SIG-M5 (cell line): ENCODE results near the gene PFKP.

Experiments
- DNase-seq: peaks from one replicate; lab custom pipeline; 2025; lab: John Stamatoyannopoulos, UW

PFKP gene

DNA sequence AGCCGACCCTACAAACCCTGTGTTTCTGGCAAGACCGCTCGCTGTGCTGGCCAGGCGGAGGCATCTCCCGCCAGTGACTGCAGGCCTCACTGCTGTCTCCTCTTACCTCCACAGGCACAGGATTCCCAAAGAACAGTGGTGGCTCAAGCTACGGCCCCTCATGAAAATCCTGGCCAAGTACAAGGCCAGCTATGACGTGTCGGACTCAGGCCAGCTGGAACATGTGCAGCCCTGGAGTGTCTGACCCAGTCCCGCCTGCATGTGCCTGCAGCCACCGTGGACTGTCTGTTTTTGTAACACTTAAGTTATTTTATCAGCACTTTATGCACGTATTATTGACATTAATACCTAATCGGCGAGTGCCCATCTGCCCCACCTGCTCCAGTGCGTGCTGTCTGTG lies 69.0 kb downstream of the PFKP start:
- DNase-seq: no peak

DNA sequence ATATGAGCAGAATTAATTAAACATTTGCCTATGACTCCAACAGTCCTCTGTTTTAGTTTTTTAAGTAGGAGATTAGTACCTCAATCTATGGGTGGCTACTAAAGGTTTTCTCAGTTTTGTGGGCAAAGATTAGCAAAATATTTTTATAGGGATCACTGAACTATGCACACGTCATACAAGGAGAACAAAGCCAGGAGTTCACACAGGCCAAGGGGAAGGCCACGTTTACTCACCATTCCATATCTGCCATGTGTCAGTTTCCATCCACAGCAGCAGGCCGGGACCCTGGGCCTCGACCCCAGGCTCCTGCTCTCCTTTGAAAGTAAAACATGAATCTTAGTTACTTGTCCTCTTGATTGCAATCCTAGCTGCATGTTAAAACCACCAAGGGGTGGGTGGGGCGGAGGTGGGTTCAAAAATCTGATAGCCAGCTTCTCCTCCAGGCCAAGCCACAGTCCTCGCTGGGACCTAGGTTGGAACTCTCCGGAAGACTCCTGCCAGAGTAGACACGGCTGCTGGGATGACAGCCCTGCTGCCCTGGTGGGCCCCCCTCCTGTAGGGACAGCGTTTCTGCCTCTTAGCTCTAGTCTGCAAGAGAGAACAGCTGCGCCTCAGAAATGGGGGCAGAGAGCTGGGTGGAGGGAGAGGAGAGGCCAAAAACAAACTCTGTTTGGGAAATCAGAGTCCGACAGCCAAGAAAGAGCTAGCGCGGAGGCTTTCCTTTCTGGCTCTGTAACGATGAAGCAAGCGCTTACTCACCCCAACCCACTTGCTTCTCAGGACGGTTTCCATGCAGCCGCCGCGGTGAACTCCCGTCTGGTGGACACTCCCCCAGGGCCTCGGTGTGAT lies 69.6 kb downstream of the PFKP start:
- DNase-seq: no peak

DNA sequence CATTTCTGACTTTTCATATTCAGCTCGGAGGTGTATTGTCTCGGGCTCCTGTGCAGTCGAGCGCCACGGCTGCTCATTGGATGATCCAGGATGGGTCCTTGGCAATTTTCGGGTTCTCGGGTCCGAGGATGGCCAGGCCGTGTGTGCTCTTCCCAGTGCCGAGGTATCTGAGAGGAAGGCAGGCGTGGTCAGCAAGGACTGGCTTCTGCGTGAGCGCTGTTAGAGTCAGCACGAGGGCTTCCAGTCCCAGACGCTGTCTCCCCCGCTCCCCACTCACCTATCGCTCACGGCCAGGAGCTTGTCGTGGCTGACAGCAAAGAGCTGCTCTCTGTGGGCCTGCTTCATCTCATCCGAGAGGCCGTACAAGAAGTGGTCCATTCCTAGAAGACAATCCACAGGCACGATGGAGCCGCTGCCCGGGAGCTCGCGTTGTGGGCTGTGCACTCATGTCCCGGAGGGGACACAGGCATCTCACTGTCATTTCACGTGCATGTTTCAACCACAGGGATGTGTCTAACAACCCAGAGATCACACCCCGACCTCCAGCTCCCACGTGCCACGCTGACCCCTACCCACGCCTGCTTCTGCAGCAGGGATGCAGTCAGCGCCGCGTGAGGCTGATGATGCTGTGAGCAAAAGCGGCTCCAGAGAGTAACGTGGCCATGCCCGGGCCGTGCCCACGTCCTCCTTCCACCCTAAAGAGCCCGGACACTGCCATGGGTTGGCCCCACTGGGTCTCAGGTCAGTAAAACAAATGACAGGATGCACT lies 70.8 kb downstream of the PFKP start:
- no peak for DNase-seq

DNA sequence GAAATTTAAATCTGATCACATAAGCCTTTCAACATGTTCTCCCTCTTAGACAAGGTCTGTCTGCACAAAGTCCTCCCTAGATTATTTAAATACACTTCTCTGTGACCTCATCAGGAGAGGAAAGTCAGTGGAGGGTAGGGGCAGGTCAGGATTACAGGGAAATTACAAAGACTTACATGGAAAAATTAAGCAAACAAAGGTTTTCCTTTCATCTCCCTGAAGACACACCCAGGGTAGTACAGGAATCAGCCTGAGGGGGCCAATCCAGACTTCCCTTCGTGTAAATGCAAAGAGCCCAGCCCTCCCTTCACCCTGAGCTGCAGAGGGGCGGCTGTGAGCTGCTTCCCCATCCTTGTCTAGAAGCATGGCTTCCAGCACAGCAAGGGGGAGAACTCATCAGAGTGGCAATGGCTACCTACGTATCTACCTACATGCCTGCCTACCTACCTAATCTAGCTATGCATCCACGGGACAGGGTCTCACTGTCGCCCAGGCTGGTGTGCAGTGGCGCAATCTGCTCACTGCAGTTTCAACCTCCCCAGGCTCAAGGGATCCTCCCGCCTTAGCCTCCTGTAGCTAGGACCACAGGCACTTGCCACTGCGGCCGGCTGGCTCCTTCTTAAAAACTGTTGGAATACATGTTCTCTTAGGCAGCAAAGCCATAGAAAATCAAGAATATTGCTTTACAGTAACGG lies 72.0 kb downstream of the PFKP start:
- no peak for DNase-seq

- no peak for DNase-seq
Observed at GRCh38 chr10:3140280-3140679, 72.9 kb downstream of the PFKP start.

- DNase-seq: no peak
Observed at GRCh38 chr10:3141351-3142005, 74.1 kb downstream of the PFKP start.

- no peak for DNase-seq
Observed at GRCh38 chr10:3142146-3142875, 75.0 kb downstream of the PFKP start.

- no peak for DNase-seq
Observed at GRCh38 chr10:3143366-3143765, 76.0 kb downstream of the PFKP start.

DNA sequence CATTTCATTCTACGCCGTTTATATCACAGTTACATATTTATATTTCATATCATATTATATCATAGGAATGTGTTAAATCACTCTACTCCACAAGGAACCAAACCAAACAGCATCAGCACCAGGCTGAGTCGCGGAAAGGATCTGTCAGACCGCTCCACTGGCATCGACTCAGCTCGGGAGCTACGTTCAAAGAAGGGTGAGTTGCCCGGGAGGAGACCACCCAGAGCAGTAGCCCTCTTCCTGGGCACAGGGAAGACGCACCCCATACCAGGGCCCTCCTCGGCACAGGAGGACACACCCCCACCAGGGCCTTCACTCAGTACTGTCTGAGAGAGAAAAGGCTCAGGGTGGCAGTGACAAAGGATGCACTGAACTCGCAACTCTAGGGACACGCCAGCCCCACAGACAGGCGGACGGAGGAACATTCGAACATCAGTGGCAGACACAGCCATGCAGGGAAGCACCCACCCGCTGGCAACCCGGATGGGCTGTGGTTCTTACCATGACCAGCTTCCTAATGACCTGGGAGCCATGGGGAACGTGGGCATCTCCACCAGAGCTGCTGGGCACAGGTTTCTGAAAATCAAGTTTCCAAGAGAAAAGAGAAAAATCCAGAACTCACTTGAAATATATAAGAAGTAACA lies 76.6 kb downstream of the PFKP start:
- no peak for DNase-seq

DNA sequence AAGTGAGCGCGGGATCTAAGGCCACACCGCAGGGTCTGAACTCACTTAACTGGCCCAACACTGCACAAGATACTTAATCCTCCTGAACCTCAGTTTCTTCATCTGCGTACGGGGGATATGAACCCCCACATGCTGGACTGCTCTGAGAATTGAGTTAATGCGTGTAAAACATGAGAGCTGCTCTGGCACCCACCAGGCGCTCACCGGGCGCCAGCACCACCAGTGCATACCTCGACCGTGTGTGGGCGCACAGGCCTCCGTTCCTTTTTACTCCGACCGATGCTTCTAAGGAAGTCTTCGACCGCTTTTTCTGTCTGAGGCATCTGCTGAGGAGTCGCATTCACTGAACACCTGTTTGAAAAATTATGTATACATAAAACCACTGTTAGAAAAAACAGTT lies 78.0 kb downstream of the PFKP start:
- DNase-seq: no peak

GRCh38 chr10:3146289-3146688 lies 78.9 kb downstream of the PFKP start:
- no peak for DNase-seq

DNA sequence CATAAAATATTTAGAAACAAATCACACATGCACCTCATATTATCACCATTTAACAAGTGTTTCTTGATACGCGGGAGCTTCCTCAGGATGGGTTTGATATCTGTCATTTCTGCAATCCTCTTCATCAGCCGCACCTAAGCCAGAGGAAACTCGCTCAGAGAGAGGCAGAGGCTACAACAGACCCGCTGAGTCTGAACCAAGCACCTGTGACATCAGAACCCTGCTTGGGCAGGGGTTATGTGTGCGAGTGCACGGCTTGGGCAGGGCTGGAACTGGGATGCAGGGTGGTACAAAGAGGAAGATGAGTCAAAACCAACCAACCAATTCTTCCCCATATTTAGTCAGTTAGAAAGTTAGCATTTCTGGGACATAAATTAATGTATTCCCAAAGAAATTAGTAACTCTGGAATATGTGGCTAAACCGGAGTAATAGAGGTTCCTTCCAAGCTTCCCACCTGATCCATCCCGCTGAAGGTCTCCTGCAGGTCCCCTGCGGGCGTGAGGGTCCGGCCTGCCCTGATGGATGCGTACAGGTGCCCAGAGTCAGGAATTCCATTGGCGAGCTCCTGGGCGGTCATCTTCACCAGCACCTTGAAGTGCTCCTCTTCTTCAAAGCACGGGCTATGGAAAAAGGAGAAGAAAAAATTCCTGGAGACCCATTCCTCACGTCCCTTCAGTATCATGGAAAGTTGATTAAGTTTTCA lies 79.9 kb downstream of the PFKP start:
- DNase-seq: no peak

GRCh38 chr10:3148041-3148440 lies 80.7 kb downstream of the PFKP start:
- DNase-seq: no peak

GRCh38 chr10:3148994-3149393 lies 81.6 kb downstream of the PFKP start:
- no peak for DNase-seq

GRCh38 chr10:3149918-3150317 lies 82.6 kb downstream of the PFKP start:
- no peak for DNase-seq

GRCh38 chr10:3150366-3150765 lies 83.0 kb downstream of the PFKP start:
- DNase-seq: no peak

GRCh38 chr10:3150961-3151360 lies 83.6 kb downstream of the PFKP start:
- DNase-seq: no peak

DNA sequence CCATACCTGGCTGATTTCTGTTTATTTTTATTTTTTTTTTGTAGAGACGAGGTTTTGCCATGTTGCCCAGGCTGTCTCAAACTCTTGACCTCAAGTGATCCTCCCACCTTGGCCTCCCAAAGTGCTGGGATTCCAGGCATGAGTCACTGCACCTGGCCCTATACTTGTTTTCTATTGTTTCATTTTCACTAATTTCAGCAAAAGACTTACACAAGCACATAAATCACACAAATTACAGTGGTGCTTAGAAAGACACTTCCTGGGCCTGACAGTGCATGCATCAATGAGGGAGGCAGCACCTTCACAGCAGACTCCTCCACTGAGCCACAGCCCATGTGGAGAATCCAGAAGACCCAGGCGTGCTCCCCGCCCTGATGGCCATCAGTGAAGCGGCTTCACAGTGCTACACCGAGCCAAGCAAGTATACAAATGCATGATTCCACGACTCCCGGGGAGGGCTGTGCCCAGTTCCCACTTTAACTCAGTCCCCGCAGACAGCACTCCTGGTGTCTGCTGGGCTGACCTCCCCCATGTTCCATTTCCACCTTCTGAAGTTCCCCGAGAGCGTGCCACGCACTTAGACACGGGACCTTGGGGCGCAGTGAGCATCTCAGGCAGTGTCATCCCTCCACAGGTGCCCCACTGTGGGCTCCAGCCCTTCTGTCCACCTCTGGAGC lies 84.7 kb downstream of the PFKP start:
- no peak for DNase-seq

- no peak for DNase-seq
Observed at GRCh38 chr10:3152566-3152935, 85.2 kb downstream of the PFKP start.

GRCh38 chr10:3154666-3155065 lies 87.3 kb downstream of the PFKP start:
- no peak for DNase-seq
